ENCODE measurements around the gene PRPF40B. TPM values are rescaled to one million over a fixed set of nuclear protein-coding genes. Genes with fewer than 3 reads are reported as not detected.

PRPF40B gene
- total and polyA plus RNA-seq, 2 of the 13 experiments (the other 11 are each of a cell fraction or from before 2014, with no cell fraction given): 5.0 to 7.8 TPM

- Histone ChIP-seq H3K9ac (ENCODE audit: insufficient read depth, low read depth, low read length) (peak overlapping the region; percentile 75), H3K27me3 (ENCODE audit: control insufficient read depth in 1 of 2, insufficient read depth in 2 of 2, low read length in 2 of 2) (no peaks in the 10 kb centered on the region; a peak in 1 of 5 replicates), H3K4me2 (ENCODE audit: low read depth, low read length) (peak overlapping the region; percentile 53), H3K79me2 (ENCODE audit: insufficient read depth, low read length) (no peaks in the 10 kb centered on the region), H4K20me1 (ENCODE audit: insufficient read depth, low read length) (no peaks in the 10 kb centered on the region), H3K9me3 (ENCODE audit: low read length) (no peaks in the 10 kb centered on the region), H3K36me3 (replicated peaks in 1 of 2; ENCODE audit: control insufficient read depth in 1 of 2, insufficient read depth in 2 of 2, low read length in 2 of 2) (peaks cover 0 to 1% of the 10 kb centered on the region in 2 experiments; a peak in 2 of 5 replicates), H3K4me1 (ENCODE audit: insufficient read depth, low read length) (peaks cover 56% of the 10 kb centered on the region), H3K27ac (ENCODE audit: extremely low read length, insufficient read depth, low read length) (peak overlapping the region; percentile 87), H3K4me3 (replicated peaks in 1 of 3; ENCODE audit: insufficient read depth in 1 of 3, low read depth in 2 of 3, low read length in 3 of 3) (peak overlapping the region in 1 of 3 experiments; percentile 13; a peak in 1 of 6 replicates), H2AFZ (ENCODE audit: low read length) (peak overlapping the region; percentile 18)
- DNase-seq (ENCODE audit: low spot score) (no peak), ATAC-seq (no peak), FAIRE-seq (no peak)
- ChIA-PET CTCF (ENCODE audit: low intra/inter-chr PET ratio, low total read pairs) (no interaction called here), POLR2A (interaction anchor here (1.0 to 1.9 kb wide), 3 partner anchors 18 to 186 kb away, joined by 3 to 15 read pairs (median 5); partner anchors contain the start of genes NCKAP5L, PRPF40B and TMBIM6)
- in situ Hi-C loops (cut with HindIII; ENCODE audit: extremely low pct_ligation_motif_present, low pct_unique_long_range_greater_than_20kb): loop anchor here (5.0 kb wide), 1 partner anchor 65 kb away; the partner anchor contains the start of gene FMNL3
- intact Hi-C loops (cut with micrococcal nuclease; ENCODE audit: unreplicated experiment): no loop called here
- WGBS (ENCODE audit: low lambda C conversion rate): 96% methylated on average over 13 of the region's 17 CpGs
- BruUV-seq (replicated peaks): TSS peak; percentile 70
- TF ChIP-seq CEBPB (IDR thresholded peaks at IDR 0.05; ENCODE audit: borderline replicate concordance, low read depth, low read length) (no peak), ZNF747 (CRISPR knock-in tag; IDR thresholded peaks at IDR 0.05; ENCODE audit: borderline replicate concordance) (no peak), ZNF547 (CRISPR knock-in tag; IDR thresholded peaks at IDR 0.05) (no peak; the same call in 1 of the 2 replicates), THAP7 (CRISPR knock-in tag; IDR thresholded peaks at IDR 0.05) (no peak), POLR2A (IDR thresholded peaks at IDR 0.05; ENCODE audit: insufficient read depth in 1 of 2, low read depth in 2 of 2, low read length in 2 of 2) (no peak), ZFYVE20 (CRISPR knock-in tag; IDR thresholded peaks at IDR 0.05; ENCODE audit: borderline replicate concordance, low read depth) (no peak), KDM5A (IDR thresholded peaks at IDR 0.05; ENCODE audit: borderline replicate concordance, low read length) (no peak), ARHGAP35 (CRISPR knock-in tag; IDR thresholded peaks at IDR 0.05; ENCODE audit: borderline replicate concordance) (no peak), POGK (CRISPR knock-in tag; conservative IDR thresholded peaks at IDR 0.05) (no peak), ZNF782 (CRISPR knock-in tag; IDR thresholded peaks at IDR 0.05; ENCODE audit: borderline replicate concordance) (no peak), KMT2B (CRISPR knock-in tag; IDR thresholded peaks at IDR 0.05) (no peak), ZNF670 (CRISPR knock-in tag; IDR thresholded peaks at IDR 0.05; ENCODE audit: borderline replicate concordance) (no peak), ZBTB10 (CRISPR knock-in tag; IDR thresholded peaks at IDR 0.05; ENCODE audit: borderline replicate concordance) (no peak), ZNF350 (CRISPR knock-in tag; IDR thresholded peaks at IDR 0.05; ENCODE audit: borderline replicate concordance, low read depth) (no peak), ZNF672 (CRISPR knock-in tag; IDR thresholded peaks at IDR 0.05) (no peak), ZC3H13 (CRISPR knock-in tag; IDR thresholded peaks at IDR 0.05) (no peak), ZSCAN20 (CRISPR knock-in tag; IDR thresholded peaks at IDR 0.05; ENCODE audit: borderline replicate concordance) (no peak)
These were observed 18.5 kb downstream of the PRPF40B start for GRCh38 chr12:49641748-49642369.

Data from HepG2 (cell line).